IPS-20b (cell line): ENCODE results near the gene ABCG1.

Source experiments
- H3K27ac ChIP-seq: one replicate; pipeline ENCODE4 v1.5.1; 2013; ENCODE audit warnings: low read length
- H3K27me3 ChIP-seq: 2 replicates; pipeline ENCODE4 v1.6.1; 2013; ENCODE audit warnings: mild to moderate bottlenecking, low read length, inconsistent platforms; ENCODE audit not compliant: insufficient read depth
- H3K36me3 ChIP-seq: 2 replicates; pipeline ENCODE4 v1.6.1; 2013; ENCODE audit warnings: low read depth, mild to moderate bottlenecking, inconsistent platforms, low read length, moderate library complexity; ENCODE audit not compliant: insufficient read depth
- H3K4me1 ChIP-seq: 2 replicates; pipeline ENCODE4 v1.6.1; 2013; ENCODE audit warnings: mild to moderate bottlenecking, control low read depth, inconsistent platforms, low read length, moderate library complexity; ENCODE audit not compliant: insufficient read depth
- H3K4me3 ChIP-seq: 2 replicates; pipeline ENCODE4 v1.5.1; 2013; ENCODE audit warnings: mild to moderate bottlenecking, low read length, inconsistent platforms
- H3K9ac ChIP-seq: 2 replicates; pipeline ENCODE4 v1.6.1; 2013; ENCODE audit warnings: low read depth, mild to moderate bottlenecking, inconsistent platforms, low read length, moderate library complexity
- H3K9me3 ChIP-seq: 2 replicates; pipeline ENCODE4 v1.6.1; 2013; ENCODE audit warnings: mild to moderate bottlenecking, low read depth, low read length, inconsistent platforms; ENCODE audit not compliant: insufficient read depth

The ABCG1 gene

GRCh38 chr21:42293649-42294272 lies 74.8 kb downstream of the ABCG1 start:
- no peaks in the 10 kb centered on the region for H3K27me3 ChIP-seq

GRCh38 chr21:42294273-42294880 lies 75.4 kb downstream of the ABCG1 start:
- H3K27ac ChIP-seq: no peak overlapping the region
- H3K36me3 ChIP-seq: no peaks in the 10 kb centered on the region
- no peaks in the 10 kb centered on the region for H3K27me3 ChIP-seq
- no peak overlapping the region for H3K9ac ChIP-seq
- H3K9me3 ChIP-seq: no peaks in the 10 kb centered on the region
- H3K4me1 ChIP-seq: no peaks in the 10 kb centered on the region
- H3K4me3 ChIP-seq: no peak overlapping the region

More at GRCh38 chr21:42293649-42294272, 74.8 kb downstream of the ABCG1 start:
- H3K27ac ChIP-seq: no peak overlapping the region
- no peaks in the 10 kb centered on the region for H3K36me3 ChIP-seq
- no peak overlapping the region for H3K9ac ChIP-seq
- H3K9me3 ChIP-seq: no peaks in the 10 kb centered on the region
- H3K4me3 ChIP-seq: no peak overlapping the region
- no peaks in the 10 kb centered on the region for H3K4me1 ChIP-seq

GRCh38 chr21:42295845-42296244 lies 76.9 kb downstream of the ABCG1 start:
- H3K27ac ChIP-seq: no peak overlapping the region

GRCh38 chr21:42296501-42296900 lies 77.6 kb downstream of the ABCG1 start:
- Histone ChIP-seq H3K4me1 (no peaks in the 10 kb centered on the region), H3K4me3 (no peak overlapping the region), H3K27me3 (no peaks in the 10 kb centered on the region), H3K9ac (no peak overlapping the region), H3K9me3 (no peaks in the 10 kb centered on the region), H3K36me3 (no peaks in the 10 kb centered on the region), H3K27ac (no peak overlapping the region)

More at GRCh38 chr21:42295845-42296244, 76.9 kb downstream of the ABCG1 start:
- Histone ChIP-seq H3K9ac (no peak overlapping the region), H3K4me3 (no peak overlapping the region), H3K27me3 (no peaks in the 10 kb centered on the region), H3K9me3 (no peaks in the 10 kb centered on the region), H3K36me3 (no peaks in the 10 kb centered on the region), H3K4me1 (no peaks in the 10 kb centered on the region)

GRCh38 chr21:42297377-42297776 lies 78.4 kb downstream of the ABCG1 start:
- Histone ChIP-seq H3K4me1 (no peaks in the 10 kb centered on the region), H3K27me3 (no peaks in the 10 kb centered on the region), H3K27ac (no peak overlapping the region), H3K36me3 (no peaks in the 10 kb centered on the region), H3K9me3 (no peaks in the 10 kb centered on the region), H3K4me3 (no peak overlapping the region), H3K9ac (no peak overlapping the region)

GRCh38 chr21:42298237-42298636 lies 79.3 kb downstream of the ABCG1 start:
- Histone ChIP-seq H3K36me3 (no peaks in the 10 kb centered on the region), H3K9me3 (no peaks in the 10 kb centered on the region), H3K4me3 (no peak overlapping the region), H3K27ac (no peak overlapping the region), H3K27me3 (no peaks in the 10 kb centered on the region), H3K4me1 (no peaks in the 10 kb centered on the region), H3K9ac (no peak overlapping the region)

GRCh38 chr21:42298657-42299056 lies 79.7 kb downstream of the ABCG1 start:
- Histone ChIP-seq H3K9me3 (no peaks in the 10 kb centered on the region), H3K36me3 (no peaks in the 10 kb centered on the region), H3K27ac (no peak overlapping the region), H3K4me1 (no peaks in the 10 kb centered on the region), H3K27me3 (no peaks in the 10 kb centered on the region), H3K9ac (no peak overlapping the region), H3K4me3 (no peak overlapping the region)

- H3K4me3 ChIP-seq: no peak overlapping the region
- no peak overlapping the region for H3K9ac ChIP-seq
- H3K36me3 ChIP-seq: no peaks in the 10 kb centered on the region
- no peak overlapping the region for H3K27ac ChIP-seq
- H3K9me3 ChIP-seq: no peaks in the 10 kb centered on the region
- no peaks in the 10 kb centered on the region for H3K4me1 ChIP-seq
- H3K27me3 ChIP-seq: no peaks in the 10 kb centered on the region
These were observed 80.5 kb downstream of the ABCG1 start for GRCh38 chr21:42299324-42300044.

GRCh38 chr21:42300045-42300583 lies 81.2 kb downstream of the ABCG1 start:
- H3K27ac ChIP-seq: no peak overlapping the region
- H3K4me1 ChIP-seq: no peaks in the 10 kb centered on the region
- H3K27me3 ChIP-seq: no peaks in the 10 kb centered on the region
- H3K4me3 ChIP-seq: no peak overlapping the region
- no peaks in the 10 kb centered on the region for H3K36me3 ChIP-seq
- H3K9ac ChIP-seq: no peak overlapping the region
- H3K9me3 ChIP-seq: no peaks in the 10 kb centered on the region

- no peaks in the 10 kb centered on the region for H3K9me3 ChIP-seq
- H3K4me3 ChIP-seq: no peak overlapping the region
- no peak overlapping the region for H3K27ac ChIP-seq
These were observed 82.0 kb downstream of the ABCG1 start for GRCh38 chr21:42300956-42301355.

GRCh38 chr21:42301371-42302075 lies 82.6 kb downstream of the ABCG1 start:
- Histone ChIP-seq H3K27ac (no peak overlapping the region), H3K9me3 (no peaks in the 10 kb centered on the region), H3K4me3 (no peak overlapping the region), H3K36me3 (no peaks in the 10 kb centered on the region), H3K4me1 (no peaks in the 10 kb centered on the region), H3K27me3 (no peaks in the 10 kb centered on the region), H3K9ac (no peak overlapping the region)

More at GRCh38 chr21:42300956-42301355, 82.0 kb downstream of the ABCG1 start:
- no peaks in the 10 kb centered on the region for H3K27me3 ChIP-seq
- no peak overlapping the region for H3K9ac ChIP-seq
- no peaks in the 10 kb centered on the region for H3K36me3 ChIP-seq
- H3K4me1 ChIP-seq: no peaks in the 10 kb centered on the region
